Smooth muscle cell of the brain vasculature (primary cell): ENCODE data around the gene THSD7B.

Experiments
- DNase-seq: peaks from one replicate; pipeline ENCODE4 v3.0.0-alpha.2; 2012; ENCODE audit warnings: low read depth, low spot score

THSD7B gene

GRCh38 chr2:137380610-137381009, 615.3 kb downstream of the THSD7B start:
- DNase-seq = no peak

- DNase-seq = no peak
Observed at GRCh38 chr2:137381731-137382130, 616.4 kb downstream of the THSD7B start.

- DNase-seq = no peak
Observed at GRCh38 chr2:137383391-137383790, 618.0 kb downstream of the THSD7B start.

DNA sequence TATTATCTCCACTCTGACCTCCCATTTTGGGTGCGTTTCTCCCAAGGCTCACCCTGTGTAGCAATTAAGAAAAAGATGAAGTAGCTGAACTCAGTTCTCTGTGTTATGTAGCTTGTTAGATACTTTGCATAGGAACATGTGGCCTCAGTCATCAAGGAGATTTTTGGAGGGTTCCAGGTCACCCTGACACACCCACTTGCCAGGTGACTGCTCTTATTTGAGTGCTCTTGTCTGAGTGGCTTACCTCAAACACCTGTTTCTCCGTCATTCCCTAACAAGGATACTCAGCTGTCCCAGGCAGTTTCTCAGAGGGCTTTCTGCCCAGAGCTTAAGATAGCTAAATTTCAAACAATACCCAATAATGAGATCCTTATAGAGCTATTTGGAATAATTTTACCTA, 621.7 kb downstream of the THSD7B start:
- DNase-seq = no peak

GRCh38 chr2:137405496-137405895, 640.2 kb downstream of the THSD7B start:
- DNase-seq = no peak

- DNase-seq = no peak
Observed at GRCh38 chr2:137411585-137411984, 646.2 kb downstream of the THSD7B start.

DNA sequence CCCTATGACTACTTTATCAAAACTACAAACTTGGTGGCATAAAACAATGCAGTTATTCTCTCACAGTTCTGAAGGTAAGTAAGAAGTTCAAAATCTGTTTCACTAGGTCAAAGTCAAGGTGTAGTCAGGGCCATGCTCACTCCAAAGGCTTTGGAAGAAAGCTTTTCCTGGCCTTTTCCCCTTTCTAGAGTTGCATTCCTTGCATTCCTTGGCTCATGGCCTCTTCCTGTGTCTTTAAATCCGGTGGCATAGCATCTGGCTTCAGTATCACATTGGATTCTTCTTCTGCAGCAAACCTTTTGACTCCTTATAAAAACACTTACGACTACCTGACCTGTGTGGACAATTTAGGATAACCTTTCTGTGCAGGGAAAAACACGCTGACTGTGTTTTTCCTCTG, 655.4 kb downstream of the THSD7B start:
- DNase-seq = no peak

GRCh38 chr2:137435162-137435561, 669.8 kb downstream of the THSD7B start:
- DNase-seq = no peak

DNA sequence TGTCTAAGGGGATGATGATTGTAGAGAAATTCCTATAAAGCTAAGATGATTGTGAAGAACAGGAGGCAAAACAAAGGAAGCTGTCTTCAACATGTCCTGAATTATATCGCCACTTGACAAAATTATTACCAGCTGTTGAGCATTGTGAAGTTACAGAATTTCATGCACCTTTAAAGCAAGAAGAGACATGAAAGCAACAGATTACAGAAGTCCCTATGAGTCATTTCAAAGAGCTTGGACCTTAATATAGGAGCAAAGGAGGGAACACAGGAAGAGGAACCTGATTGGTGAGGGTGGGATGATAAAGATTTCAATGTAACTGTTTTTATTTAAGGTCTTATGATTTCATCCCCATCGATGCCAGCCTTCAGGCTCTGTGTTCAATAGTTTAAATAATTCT, 672.0 kb downstream of the THSD7B start:
- DNase-seq = no peak

GRCh38 chr2:137444970-137445369, 679.6 kb downstream of the THSD7B start:
- no peak for DNase-seq

GRCh38 chr2:137449454-137449853, 684.1 kb downstream of the THSD7B start:
- no peak for DNase-seq

GRCh38 chr2:137454886-137455285, 689.5 kb downstream of the THSD7B start:
- no peak for DNase-seq

- DNase-seq = no peak
Observed at GRCh38 chr2:137467246-137467862, 702.0 kb downstream of the THSD7B start.

DNA sequence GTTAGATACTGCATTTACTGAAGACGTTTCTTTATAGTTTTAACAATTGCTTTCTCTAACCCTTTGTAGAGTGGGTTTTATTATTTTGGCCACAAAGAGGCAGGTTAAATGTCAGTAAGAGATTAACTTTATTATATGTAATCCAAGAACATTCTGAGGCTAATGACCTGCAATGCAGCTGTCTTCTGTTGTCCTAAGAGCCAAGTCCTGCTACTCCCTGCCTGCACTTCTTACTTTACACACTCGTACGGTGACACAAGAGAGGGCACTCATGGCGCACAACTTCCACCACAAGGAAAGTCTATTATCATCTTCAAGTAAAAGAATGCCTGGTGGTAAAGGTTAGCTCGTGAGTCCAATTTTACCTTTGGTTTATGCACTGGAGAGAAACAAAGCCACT, 727.9 kb downstream of the THSD7B start:
- DNase-seq = no peak

- DNase-seq = no peak
Observed at GRCh38 chr2:137500599-137500998, 735.3 kb downstream of the THSD7B start.

DNA sequence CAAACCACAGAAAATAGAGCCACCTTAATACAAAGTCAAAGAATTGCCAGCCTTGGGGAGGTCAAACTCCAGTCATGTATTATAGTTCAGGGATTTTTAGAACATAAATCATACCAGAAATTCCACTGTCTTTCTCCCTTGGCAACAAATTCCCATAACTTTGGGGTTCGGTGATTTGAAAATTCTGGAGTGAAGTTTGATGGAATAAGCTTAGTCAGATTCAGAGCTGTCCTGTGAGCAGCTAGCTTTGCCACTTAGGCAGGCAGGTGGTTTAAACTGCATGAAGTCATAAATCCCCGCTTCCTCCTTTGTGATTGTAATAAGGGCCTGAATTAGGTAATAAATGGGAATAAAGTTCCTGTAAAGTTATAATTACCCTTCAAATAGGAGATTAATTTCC, 741.9 kb downstream of the THSD7B start:
- DNase-seq = no peak

GRCh38 chr2:137508739-137509384, 743.5 kb downstream of the THSD7B start:
- DNase-seq = no peak

DNA sequence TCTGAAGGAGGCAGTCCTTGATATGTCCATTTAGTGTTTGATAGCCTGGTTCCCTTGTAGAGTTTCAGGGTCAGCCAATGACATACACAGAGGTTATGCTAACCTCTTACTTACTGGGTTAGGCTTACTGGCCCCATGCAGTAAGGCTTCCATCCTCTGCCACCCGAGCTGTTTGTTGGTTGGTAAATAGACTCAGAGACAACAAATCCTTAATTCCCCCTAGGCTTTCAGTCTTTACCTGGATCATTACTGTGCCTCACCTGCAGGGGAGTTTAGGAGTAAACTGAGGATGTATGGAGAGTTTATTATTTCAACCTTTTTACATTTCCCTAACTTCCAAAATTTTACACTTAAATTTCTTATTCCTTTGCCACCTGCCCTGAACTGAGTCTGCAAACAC, 746.2 kb downstream of the THSD7B start:
- DNase-seq = no peak

- no peak for DNase-seq
Observed at GRCh38 chr2:137521653-137522619, 756.6 kb downstream of the THSD7B start.

GRCh38 chr2:137522620-137523011, 757.3 kb downstream of the THSD7B start:
- no peak for DNase-seq

- DNase-seq = no peak
Observed at GRCh38 chr2:137523931-137524330, 758.6 kb downstream of the THSD7B start.

DNA sequence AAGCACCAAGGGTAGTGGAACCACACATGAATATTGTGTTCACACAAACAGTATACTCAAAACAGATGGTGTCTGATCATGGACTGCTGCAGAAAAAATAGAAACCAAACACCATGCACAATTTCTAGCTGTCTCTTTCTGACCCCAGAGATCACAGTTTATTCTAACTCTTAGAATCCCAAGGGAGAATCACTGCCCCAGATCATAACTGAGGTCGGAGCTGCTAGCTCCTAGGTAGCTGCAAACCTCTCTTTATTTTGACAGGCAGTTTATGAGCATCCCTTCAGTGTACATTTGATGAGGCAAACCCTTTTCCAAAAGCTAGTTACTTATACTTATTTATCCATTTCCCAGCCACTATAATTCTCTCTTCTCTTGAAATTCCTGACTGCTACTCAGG, 759.8 kb downstream of the THSD7B start:
- DNase-seq = no peak
